Stomach (tissue), 4 donors: ENCODE measurements around the gene TP53BP2.

Experiments used
- CTCF ChIP-seq, 7 experiments: fragments of 450-650 bp in 4 of 7; fragments of 200-600 bp in 3 of 7; sonication (generic) in 3 of 7; IDR thresholded peaks; one replicate each; pipeline ENCODE4 v1.5.1; 2016 to 2019; ENCODE audit warnings: antibody characterized with exemption in 7 of 7, control low read depth in 2 of 7, mild to moderate bottlenecking in 1 of 7
- POLR2A ChIP-seq, 4 donors: fragments of 450-650 bp; IDR thresholded peaks; one replicate each; pipeline ENCODE4 v1.6.1; 2016; ENCODE audit warnings: antibody characterized with exemption in 4 of 4, control low read depth in 2 of 4, mild to moderate bottlenecking in 1 of 4, moderate library complexity in 1 of 4
- POLR2AphosphoS5 ChIP-seq, 3 donors: sonication (generic); formaldehyde crosslinking; IDR thresholded peaks; one replicate each; pipeline ENCODE4 v1.6.1; 2016; ENCODE audit warnings: antibody characterized with exemption in 3 of 3

DNA sequence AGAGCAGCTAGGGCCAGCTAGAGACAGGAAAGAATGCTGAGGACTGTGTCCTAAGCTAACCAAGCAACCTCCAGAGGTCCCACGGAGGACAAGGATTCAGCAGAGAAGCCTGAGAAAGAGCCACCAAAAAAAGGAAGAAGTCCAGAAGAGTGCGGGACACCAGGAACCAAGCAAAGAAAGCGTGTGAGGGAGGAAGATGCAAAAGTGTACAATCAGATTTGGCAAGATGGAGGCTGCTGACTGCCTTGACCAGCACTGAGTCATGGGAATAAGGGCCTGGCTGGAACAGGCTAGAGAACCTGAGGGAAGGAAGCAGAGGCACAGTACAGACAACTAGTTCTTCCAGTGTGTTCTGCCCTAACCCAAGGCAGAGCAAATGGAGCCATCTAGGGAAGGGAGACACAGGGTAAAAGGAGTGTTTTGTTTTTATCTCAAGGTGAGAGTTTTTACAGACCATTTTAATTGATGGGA lies 18.5 kb downstream of the TP53BP2 start:
- TF ChIP-seq POLR2AphosphoS5 (IDR thresholded peaks at IDR 0.05) (no peak), POLR2A (IDR thresholded peaks at IDR 0.05) (no peak), CTCF (IDR thresholded peaks at IDR 0.05) (no peak)
